ENCODE results near the gene ARHGAP12.

The ARHGAP12 gene

GRCh38 chr10:31876652-31877352 is 51.8 kb downstream of the ARHGAP12 start:
- DNase-seq: no peak

DNA sequence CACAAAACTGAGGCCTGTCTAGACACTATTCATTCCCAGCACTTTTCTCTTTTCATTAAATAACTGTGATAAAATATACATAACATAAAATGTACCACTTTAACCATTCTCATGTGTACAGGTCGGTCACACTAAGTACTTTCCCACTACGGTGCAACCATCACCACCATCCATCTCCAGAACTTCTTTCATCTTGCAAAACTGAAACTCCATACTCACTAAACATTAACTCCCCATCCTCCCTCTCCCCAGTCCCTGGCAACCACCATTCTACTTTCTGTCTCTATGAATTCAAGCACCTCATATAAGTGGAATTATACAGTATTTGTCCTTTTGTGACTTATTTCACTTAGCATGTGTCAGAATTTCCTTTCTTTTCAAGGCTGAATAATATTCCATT is 53.0 kb downstream of the ARHGAP12 start:
- DNase-seq: no peak

GRCh38 chr10:31873724-31874123 is 54.9 kb downstream of the ARHGAP12 start:
- DNase-seq: no peak

- DNase-seq: no peak
These were observed 57.2 kb downstream of the ARHGAP12 start for GRCh38 chr10:31871266-31872065.

GRCh38 chr10:31867646-31868045 is 61.0 kb downstream of the ARHGAP12 start:
- DNase-seq: peak; percentile 17

GRCh38 chr10:31866118-31866670 is 62.4 kb downstream of the ARHGAP12 start:
- peak; percentile 21 for DNase-seq

DNA sequence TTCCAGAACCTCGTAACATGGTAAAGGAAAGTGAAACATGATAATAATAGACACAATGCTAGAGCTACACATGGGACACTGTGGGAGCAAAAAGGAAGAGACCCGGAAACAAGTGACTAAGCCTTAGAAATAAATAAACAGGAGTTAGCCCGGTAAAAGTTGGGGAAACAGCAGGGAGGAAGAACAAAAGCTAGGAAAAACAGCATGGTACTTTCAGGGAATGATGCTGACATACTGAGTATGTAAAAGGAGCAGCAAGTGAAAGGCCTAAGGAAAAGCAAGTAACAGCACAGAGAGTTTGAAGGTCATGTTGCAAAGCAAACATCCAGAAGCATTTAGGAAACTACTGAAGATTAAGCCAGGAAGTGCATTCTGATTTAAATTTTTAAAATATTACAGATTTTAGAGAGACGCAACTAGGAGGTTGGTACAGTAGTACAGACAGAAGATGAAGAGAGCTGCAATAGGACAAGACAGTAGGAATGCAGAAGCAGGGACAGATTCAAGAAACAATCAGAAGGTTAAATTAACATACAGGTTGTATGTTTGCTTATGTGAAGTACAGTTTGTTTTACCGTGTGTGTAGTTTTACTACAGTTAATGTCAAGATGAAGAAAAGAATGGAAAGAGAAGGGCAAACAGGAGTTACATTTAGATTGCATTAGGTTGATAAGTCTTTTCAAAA is 63.7 kb downstream of the ARHGAP12 start:
- DNase-seq: no peak

GRCh38 chr10:31855033-31855432 is 73.6 kb downstream of the ARHGAP12 start:
- DNase-seq: no peak

- no peak for DNase-seq
These were observed 75.0 kb downstream of the ARHGAP12 start for GRCh38 chr10:31853629-31854028.

GRCh38 chr10:31851216-31851615 is 77.4 kb downstream of the ARHGAP12 start:
- DNase-seq: no peak

- DNase-seq: no peak
These were observed 81.1 kb downstream of the ARHGAP12 start for GRCh38 chr10:31847515-31847914.

- DNase-seq: no peak
These were observed 89.9 kb downstream of the ARHGAP12 start for GRCh38 chr10:31838709-31839108.

- DNase-seq: no peak
These were observed 90.6 kb downstream of the ARHGAP12 start for GRCh38 chr10:31838065-31838464.

GRCh38 chr10:31836569-31837406 is 91.8 kb downstream of the ARHGAP12 start:
- DNase-seq: no peak

DNA sequence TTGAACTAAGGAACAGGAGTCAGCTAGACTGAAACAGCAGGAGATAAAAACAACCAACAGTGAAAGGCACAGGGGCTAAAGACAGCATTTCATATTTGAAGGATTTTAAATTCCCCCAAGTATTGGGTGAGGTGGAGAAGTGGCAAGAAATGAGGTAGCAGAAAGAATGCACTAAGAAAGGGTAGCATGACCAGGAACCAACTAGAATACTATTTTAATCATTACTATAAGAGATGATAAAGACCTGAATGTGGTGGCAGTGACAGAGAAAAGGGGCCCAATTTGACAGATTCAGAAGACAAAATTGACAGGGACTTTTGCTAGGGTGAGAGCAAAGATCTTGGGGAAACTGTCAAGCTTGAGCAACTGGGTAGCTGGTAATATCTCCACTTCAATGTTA is 94.9 kb downstream of the ARHGAP12 start:
- no peak for DNase-seq

GRCh38 chr10:31832261-31832660 is 96.4 kb downstream of the ARHGAP12 start:
- no peak for DNase-seq

DNA sequence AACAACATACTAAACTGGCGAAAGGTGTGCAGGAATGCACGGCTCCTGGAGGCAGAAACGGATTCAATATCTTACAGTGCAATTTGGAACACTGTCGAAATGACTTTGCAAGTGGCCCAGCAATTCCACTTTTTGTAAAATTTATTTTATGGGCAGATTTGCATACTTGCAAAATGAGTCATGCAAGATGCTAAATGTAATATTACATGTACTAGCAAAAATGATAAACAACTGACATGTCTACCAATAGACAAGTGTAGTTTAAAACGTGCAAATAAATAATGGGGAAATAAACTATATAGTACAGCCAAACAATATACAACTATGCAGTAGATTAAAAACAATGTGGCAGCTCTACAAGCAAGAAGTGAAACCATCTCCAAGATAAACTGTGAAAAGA is 97.7 kb downstream of the ARHGAP12 start:
- DNase-seq: no peak

DNA sequence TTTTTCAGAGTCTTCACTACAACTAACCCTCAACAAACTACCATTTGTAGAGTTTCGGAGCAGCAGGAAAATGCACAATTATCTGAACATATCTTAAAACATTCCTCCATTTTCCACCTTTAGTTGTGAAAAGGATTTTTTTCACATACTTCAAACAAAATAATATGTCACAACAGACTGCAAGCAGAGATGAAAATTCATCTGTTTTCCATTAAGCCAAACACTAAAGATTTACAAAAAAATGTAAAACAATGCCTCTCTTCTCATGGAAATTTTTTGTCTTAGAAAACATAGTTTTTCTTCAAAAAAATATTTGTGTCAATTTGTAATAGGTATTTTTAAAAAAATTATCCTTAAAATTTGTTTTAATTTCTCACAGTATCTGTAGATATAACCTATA is 98.9 kb downstream of the ARHGAP12 start:
- no peak for DNase-seq

DNA sequence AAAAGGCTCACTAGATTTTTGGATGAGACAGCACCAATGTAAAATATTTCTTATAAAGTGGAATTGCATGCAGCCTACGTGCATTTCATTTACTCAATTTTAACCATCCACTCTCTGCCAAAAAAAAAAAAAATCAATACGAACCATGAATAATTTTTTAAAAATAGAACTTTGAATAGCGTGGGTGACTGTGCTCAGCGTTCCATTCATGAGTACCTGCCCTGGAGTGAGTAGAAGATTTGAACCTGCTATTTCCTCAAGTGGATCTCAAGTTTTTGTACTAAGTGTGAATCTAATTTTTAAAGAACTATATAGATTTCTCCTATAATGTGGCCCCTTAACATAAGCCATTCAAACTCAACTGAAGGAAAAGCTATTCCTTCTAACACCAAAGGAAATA is 105.3 kb downstream of the ARHGAP12 start:
- DNase-seq: no peak

- DNase-seq: no peak
These were observed 105.9 kb downstream of the ARHGAP12 start for GRCh38 chr10:31822616-31823318.

DNA sequence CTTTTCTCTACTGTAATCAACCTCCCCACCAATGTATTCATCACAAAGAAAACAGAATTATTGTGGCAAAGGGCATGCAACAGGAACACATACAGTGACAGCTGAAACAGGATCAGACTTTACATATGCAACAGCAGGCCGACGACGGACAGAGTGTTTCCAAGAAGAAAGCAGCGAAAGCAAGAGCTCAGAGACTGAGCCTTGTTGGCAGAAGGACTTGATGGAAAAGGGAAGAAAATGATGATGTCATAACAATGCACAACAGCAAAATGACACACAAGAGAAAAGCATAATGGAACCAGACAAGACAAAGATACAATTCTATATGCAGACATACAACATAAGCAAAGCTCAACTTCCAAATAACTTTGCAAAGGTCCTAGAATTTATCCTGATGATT is 106.5 kb downstream of the ARHGAP12 start:
- DNase-seq: no peak
